GM21515 (cell line): ENCODE results near the gene ULBP2.
A peak's percentile ranks its signal among the peaks of the same experiment; 100 is the strongest.
"Not testable (repeated sequence)": the region's sequence is repeated elsewhere in the genome, so short reads cannot be mapped to it uniquely, and the experiment has no call there.

ENCODE experiments used
- ATAC-seq: cut with Tn5 transposase; IDR thresholded peaks from one replicate; pipeline ENCODE4 v1.9.1; 2021; ENCODE audit not compliant: unreplicated experiment

The ULBP2 gene

DNA sequence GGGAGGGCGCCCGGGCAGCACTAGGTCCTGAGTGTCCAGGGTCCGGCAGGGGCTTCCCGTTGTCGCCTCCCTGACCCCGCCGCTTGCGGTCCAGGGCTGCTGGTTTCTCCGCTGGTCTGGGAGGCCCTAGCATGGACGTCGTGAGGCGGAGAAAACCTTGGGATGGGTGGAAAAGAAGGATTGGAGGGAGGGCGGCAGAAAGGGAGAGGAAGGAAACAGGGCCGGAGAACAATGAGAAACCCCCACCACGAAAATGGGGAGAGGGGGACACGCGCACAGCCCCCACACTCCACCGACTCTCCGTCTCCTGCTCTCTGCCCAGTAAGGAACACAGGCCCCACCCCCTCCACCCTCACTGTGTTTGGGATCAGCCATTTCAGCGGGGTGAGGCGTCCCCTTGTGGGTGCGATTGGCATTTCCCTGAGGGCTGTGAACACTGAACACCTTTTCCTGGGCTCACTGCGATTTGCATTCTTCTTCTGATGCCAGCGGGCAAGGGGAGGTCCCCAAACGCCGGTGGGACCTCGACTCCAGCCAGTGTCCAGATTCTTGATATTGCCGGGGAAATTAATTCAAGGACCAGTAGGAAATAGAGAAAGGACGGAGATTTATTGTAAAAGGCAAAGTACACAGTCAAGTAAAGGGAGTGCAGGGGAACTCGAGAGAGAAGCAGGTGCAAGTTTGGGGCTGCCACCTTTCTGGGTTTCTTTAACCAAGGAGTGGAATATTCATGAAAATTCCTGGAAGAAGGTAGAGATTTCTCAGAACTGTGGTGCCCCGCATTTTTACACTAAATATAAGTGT, 15.6 kb upstream of the ULBP2 start:
- ATAC-seq = no peak

DNA sequence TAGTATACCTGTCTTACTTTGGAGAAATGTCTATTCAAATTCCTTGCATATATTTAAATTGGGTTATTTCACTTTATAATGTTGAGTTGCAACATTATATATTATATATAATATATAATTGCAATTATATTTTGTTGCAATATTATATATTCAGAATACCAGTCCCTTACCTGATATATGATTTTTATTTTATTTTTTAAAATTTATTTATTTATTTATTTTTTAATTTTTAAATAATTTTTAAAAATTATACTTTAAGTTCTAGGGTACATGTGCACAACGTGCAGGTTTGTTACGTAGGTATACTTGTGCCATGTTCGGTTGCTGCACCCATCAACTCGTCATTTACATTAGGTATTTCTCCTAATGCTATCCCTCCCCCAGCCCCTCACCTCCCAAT, 14.8 kb upstream of the ULBP2 start:
- not testable (repeated sequence) for ATAC-seq

- no peak for ATAC-seq
Observed at GRCh38 chr6:149929422-149929821, 12.4 kb upstream of the ULBP2 start.

- ATAC-seq = no peak
Observed at GRCh38 chr6:149931501-149931900, 10.3 kb upstream of the ULBP2 start.

- ATAC-seq = no peak
Observed at GRCh38 chr6:149933036-149933435, 8.8 kb upstream of the ULBP2 start.

- ATAC-seq = no peak
Observed at GRCh38 chr6:149933461-149933860, 8.4 kb upstream of the ULBP2 start.

DNA sequence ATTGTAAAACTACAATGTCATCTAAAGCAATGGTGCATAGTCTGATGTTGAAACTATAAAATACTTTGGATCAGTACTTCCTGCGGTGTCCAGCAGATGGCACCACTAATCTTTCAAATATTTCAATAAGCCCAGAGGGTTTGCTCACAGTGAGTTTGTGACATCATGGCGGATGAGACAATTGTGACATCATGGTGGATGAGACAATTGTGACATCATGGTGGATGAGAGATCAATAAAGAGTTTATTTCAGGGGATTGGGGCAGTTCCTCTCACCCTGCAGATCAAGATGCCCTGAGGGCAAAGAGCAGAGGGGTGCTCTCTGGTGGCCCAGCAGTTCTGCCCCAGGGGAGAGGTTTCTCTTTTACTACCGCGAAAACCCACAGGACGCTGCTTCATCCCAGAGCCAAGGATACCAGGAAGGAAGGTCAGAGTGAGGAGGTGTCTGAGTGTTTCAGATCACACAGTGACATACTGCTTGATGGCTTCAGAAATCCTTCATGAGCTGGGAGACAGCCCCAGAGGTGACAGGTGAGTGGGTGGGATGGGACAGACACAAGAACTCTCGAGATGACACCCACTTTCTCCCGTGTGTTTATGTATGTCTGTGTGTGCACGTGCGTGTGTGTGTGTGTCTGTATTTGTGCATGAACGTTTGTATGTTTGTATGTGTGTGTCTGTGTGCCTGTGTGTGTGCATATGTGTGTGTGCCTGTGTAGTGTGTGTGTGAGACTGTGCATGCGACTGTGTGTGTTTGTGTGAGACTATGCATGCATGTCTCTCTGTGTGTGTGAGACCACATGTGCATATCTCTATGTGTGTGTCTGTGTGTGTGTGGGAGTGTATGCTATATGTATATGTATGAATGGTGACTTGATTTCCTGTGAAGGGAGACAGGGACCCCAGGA, 7.3 kb upstream of the ULBP2 start:
- ATAC-seq = no peak

GRCh38 chr6:149935246-149935645, 6.6 kb upstream of the ULBP2 start:
- ATAC-seq = no peak

DNA sequence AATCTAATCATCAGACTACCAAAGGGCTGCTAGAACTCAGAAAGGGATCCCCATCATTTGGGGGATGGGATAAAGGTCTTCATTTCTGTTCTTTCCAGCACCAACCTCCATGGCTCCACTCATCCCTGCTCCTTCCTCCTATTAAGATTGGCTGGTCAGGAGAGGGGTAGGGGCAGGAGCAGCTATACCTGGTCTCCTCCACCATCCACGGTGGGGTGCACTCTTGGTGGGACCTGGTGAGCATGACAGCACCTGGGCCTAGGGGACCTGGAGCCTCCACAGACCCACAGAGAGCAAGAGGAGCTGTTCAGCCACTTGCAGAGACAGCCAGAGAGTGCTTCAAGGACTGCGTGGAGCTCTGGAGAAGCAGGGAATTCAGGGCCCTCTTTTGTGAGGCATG, 6.1 kb upstream of the ULBP2 start:
- ATAC-seq = no peak

GRCh38 chr6:149936743-149937142, 5.1 kb upstream of the ULBP2 start:
- no peak for ATAC-seq

GRCh38 chr6:149938013-149938570, 3.7 kb upstream of the ULBP2 start:
- ATAC-seq = not testable (repeated sequence)

- ATAC-seq = peak; percentile 78
Observed at GRCh38 chr6:149938571-149939355, 3.1 kb upstream of the ULBP2 start.

DNA sequence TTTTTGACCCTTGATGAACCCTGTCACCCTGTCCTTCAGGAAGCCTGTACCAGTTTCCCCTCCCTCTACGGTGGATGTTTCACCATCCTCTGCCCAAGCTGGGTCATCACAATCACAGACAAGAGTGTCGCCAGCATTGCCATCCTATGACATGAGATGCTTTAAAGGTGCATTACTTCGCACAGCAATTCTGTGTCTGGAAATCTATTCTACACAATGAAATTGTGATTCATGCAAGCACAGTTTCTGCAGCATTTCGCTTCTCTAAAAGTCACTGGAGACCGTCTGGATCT, 2.5 kb upstream of the ULBP2 start:
- ATAC-seq = no peak

GRCh38 chr6:149939909-149940671, 1.7 kb upstream of the ULBP2 start:
- ATAC-seq = no peak

DNA sequence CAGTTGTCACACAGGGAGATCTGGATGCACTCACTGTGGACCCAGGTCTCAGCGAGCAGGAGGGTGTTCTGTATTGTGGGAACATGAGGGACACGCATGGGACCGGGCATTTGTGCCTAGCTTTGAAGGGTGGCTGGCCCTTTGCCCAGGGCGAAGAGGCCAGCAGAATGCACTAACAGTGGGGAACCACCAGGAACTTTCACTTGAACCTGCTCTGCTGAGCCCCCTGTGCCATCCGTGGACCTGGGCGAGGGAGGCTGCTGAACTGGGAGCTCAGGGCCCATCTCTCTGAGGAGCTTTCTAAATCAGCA, 1.2 kb upstream of the ULBP2 start:
- no peak for ATAC-seq

DNA sequence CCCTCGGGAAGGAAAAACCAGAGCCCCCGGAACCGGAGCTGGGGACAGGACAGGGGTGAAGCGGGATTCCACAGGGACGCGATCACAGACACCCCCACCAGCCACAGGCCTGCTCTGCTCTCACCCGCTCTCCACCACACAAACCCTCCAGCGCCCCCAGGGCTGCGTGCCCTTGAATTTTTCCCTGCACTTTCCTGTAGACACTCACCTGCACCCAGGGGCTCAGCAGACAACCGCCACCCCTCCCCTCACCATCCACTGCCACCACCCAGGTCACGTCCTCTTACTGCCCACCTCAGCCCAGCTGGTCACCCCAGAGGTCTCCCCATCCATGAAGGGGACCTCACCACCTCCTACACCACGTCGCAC, 631 bp downstream of the ULBP2 start:
- ATAC-seq = no peak

GRCh38 chr6:149943321-149943720, 1.5 kb downstream of the ULBP2 start:
- ATAC-seq = not testable (repeated sequence)

DNA sequence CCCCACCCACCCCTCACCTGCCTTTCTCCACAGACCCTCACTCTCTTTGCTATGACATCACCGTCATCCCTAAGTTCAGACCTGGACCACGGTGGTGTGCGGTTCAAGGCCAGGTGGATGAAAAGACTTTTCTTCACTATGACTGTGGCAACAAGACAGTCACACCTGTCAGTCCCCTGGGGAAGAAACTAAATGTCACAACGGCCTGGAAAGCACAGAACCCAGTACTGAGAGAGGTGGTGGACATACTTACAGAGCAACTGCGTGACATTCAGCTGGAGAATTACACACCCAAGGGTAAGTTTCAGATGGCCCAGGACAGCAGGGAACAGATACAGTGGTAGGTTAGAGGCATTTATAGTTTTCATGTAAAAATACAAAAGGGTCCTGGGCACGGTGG, 3.5 kb downstream of the ULBP2 start:
- not testable (repeated sequence) for ATAC-seq

GRCh38 chr6:149946631-149947030, 4.8 kb downstream of the ULBP2 start:
- not testable (repeated sequence) for ATAC-seq

DNA sequence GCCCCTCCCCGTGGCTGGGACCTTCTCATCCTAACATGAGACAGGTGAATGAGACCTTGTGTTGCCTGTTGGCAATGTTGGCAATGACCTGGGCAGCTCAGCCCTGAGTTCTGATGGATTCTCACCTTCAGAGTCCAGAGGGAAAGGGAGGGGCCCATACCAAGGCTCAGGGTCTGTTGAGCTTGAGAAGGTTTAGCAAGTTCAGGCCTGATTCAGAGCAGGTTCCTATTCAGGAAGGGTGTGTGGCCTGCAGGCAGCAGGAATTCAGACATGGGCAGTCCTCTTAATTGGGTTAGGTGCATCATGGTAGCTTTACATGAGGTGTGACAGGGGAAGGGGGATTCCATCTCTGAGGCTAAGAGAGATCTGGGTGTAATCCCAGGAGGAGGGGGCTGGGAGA, 5.7 kb downstream of the ULBP2 start:
- ATAC-seq = not testable (repeated sequence)

DNA sequence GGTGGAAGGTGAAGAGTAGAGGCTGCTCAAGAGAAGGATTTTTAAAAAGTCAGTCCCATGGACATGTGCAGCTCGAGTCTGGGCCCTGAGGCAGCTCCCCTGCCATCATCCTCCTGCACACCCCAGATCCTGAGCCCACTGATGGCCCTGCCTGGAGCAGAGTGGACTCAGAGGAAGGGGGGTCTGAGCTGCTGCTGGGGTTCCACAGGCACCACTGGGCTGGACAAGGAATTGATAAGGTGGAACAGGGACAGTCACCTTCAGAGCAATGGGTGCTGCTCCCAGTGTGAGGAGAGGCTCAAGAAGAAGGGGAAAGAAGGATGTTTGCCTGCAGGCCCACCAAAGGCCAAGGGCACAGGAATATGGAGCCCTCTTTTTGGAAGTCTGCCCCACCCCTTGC, 6.2 kb downstream of the ULBP2 start:
- no peak for ATAC-seq
